Nephron progenitor cell (in vitro differentiated cells): Measurements from ENCODE around the gene CCPG1.

Experiments
- DNase-seq: peaks from one replicate; pipeline ENCODE4 v3.0.0; 2021
- H3K27ac Mint-ChIP-seq: 2 replicates; pipeline ENCODE4 v1.8.0; 2021; ENCODE audit warnings: mild to moderate bottlenecking, moderate library complexity, mixed read lengths
- H3K27me3 Mint-ChIP-seq: 2 replicates; pipeline ENCODE4 v1.8.0; 2021; ENCODE audit warnings: mild to moderate bottlenecking, low read depth, mixed read lengths; ENCODE audit not compliant: poor library complexity
- H3K36me3 Mint-ChIP-seq: 2 replicates; pipeline ENCODE4 v1.8.0; 2021; ENCODE audit warnings: low read depth, mixed read lengths
- H3K4me1 Mint-ChIP-seq: 2 replicates; pipeline ENCODE4 v1.8.0; 2021; ENCODE audit warnings: mixed read lengths
- H3K4me3 Mint-ChIP-seq: 2 replicates; pipeline ENCODE4 v1.8.0; 2021; ENCODE audit warnings: mild to moderate bottlenecking, moderate library complexity, mixed read lengths
- H3K9me3 Mint-ChIP-seq: 2 replicates; pipeline ENCODE4 v1.8.0; 2021; ENCODE audit warnings: mild to moderate bottlenecking, moderate library complexity, mixed read lengths
- CTCF ChIP-seq: fragments of 200-600 bp; sonication (generic); IDR thresholded peaks from 2 replicates; pipeline ENCODE4 v1.5.0; 2021; ENCODE audit warnings: antibody characterized with exemption

The CCPG1 gene

GRCh38 chr15:55319537-55320237, 88.5 kb downstream of the CCPG1 start:
- Mint-ChIP-seq H3K4me1 (peaks cover 30% of the 10 kb centered on the region), H3K27ac (peak overlapping the region; percentile 98), H3K9me3 (no peaks in the 10 kb centered on the region), H3K36me3 (peaks cover 34% of the 10 kb centered on the region), H3K27me3 (peaks cover 3% of the 10 kb centered on the region), H3K4me3 (peak overlapping the region; percentile 99)
- DNase-seq = no peak
- no peak for TF ChIP-seq CTCF

GRCh38 chr15:55318588-55319494, 89.3 kb downstream of the CCPG1 start, which contains the start of the genes PIGB and PIGBOS1:
PIGB (plus strand) TSS chr15:55319222; CDS start chr15:55319251, 29 bp downstream.
PIGBOS1 (minus strand) TSS chr15:55319123; CDS start chr15:55317792, 1,331 bp downstream.
- Mint-ChIP-seq H3K27me3 (peaks cover 3% of the 10 kb centered on the region), H3K4me1 (peaks cover 23% of the 10 kb centered on the region), H3K27ac (peak within 1 kb of the TSS; percentile 98), H3K36me3 (peaks cover 29% of the 10 kb centered on the region), H3K9me3 (no peaks in the 10 kb centered on the region), H3K4me3 (peak within 1 kb of the TSS; percentile 99)
- TF ChIP-seq CTCF = no peak
- peak; percentile 77 for DNase-seq
